DMS 273 (cell line): ENCODE data around the gene ATP13A3.

Experiments used
- DNase-seq: peaks from one replicate; lab custom pipeline; 2025; ENCODE audit not compliant: unreplicated experiment; lab: John Stamatoyannopoulos, UW

Gene ATP13A3

DNA sequence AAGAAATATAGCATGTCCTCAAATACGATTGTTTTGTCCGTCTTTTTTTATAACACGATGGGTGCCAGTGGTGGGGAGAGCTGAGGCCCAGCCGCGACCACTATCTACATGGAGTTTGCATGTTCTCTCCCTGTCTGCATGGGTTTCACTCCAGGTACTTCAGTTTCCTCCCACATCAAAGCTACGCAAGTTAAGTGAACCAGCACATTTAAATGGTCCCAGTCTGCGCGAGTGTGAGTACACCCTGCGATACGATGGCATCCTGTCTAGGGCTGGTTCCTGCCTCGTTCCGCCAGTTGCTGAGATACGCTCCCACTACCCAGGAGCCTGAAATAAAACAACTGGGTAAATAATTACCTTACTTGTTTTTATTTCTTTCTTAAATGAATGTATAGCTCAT lies 40.6 kb downstream of the ATP13A3 start:
- no peak for DNase-seq

DNA sequence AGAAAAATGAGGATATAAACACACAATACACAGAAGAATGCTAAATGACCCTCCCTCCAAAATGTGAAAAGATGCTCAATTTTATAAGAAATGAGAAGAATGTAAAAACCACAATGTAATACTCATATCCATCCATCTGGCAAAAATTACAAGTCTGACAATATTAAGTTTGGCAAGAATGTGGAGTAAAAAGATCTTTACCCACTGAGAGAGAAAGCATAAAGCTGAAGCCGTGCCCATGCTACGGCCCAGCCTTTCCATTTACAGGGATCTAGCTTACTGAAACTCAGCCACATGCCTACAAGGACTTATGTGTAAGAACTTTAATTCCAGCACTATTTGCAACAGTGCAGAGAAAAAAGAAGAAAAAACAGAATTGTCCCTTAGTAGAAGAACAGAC lies 42.9 kb downstream of the ATP13A3 start:
- DNase-seq, result no peak

DNA sequence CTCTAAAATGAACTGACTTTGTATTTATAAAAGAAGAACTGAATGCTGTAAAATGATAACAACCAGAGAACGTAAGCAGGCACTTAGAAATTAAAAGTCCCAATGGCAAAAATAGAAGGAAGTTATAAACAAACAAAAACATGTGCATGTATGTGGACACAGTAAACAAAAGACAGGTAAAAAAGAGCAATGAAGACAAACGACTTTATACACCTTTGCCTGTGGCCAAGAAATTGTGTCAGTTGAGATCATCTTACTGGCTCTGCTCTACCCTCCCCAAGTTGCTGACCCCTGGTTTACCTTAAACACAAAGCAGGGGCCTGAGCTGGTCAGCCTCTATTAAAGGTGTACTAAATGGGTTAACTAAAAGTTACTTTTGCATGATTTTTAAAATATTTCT lies 46.0 kb downstream of the ATP13A3 start:
- no peak for DNase-seq

DNA sequence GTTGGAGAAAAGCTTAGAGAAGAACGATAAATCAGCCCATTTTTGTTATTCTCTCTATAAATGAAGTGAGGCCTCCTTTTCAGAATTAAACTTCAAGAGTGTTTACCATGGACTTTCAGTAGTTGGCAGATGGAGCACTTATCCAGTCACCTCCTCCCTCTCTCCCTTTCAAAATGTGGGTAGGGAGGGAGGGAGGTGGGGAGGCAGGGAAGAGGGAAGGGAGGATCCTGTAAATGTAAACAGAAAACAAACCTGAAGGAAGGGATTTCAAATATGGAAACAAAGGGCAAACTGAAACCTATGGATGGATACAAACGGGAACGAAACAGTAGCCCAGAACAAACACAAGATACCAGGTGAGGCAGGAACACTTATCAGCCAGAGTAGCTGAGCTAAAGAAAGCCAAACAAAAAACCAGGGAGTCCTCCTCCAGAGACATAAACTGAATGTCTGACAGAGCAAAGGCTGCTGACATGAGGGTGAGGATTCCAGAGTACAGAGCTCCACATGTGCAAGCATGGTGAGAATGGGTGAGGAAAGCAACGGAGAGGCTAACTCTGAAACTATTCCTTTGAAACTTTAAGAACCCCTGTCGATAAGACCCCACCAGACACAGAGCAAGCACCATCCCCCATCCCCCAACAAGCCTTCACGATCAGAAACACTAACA lies 46.8 kb downstream of the ATP13A3 start:
- peak; percentile 22 for DNase-seq

GRCh38 chr3:194434503-194434902 lies 52.3 kb downstream of the ATP13A3 start:
- DNase-seq, result no peak

DNA sequence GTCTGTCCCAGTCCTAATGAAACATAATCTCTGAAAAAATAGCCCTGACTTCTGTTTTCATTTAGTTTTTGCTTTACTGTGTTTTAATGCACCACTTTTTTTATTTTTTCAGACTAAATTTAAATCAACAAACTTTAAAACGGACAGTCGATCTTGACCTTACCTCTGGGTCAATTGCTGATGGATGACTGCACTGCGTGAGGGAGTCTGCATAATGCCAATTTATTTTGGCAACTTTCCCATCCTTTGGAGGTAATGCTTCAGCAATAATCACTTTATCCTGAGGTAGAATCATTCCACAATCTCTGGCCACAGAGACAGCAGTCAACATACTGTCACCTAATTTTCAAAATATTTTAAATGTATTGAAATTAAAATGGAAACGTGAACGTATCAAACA lies 55.2 kb downstream of the ATP13A3 start:
- no peak for DNase-seq

- DNase-seq, result no peak
Observed at GRCh38 chr3:194425399-194425798, 61.4 kb downstream of the ATP13A3 start.

GRCh38 chr3:194424953-194425352 lies 61.8 kb downstream of the ATP13A3 start:
- DNase-seq, result no peak

- no peak for DNase-seq
Observed at GRCh38 chr3:194424373-194424772, 62.4 kb downstream of the ATP13A3 start.

DNA sequence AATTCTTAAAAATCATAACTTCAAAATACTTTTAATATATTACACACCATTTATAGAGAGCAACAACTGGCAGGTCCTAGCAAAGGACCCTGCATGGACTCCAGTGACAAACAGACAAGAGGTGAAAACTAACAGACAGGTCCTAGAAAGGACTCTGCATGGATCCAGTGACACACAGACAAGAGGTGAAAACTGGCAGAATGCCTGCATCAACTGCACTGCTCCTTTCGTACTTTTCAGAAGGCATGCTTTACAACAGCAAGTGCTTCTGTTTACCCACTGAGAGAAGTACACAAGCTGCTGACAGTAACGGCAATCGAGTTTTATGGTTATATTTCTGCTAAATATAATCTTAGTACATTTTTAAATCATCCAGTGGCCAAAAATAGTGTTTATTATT lies 63.5 kb downstream of the ATP13A3 start:
- DNase-seq, result no peak

- no peak for DNase-seq
Observed at GRCh38 chr3:194422188-194422587, 64.6 kb downstream of the ATP13A3 start.

DNA sequence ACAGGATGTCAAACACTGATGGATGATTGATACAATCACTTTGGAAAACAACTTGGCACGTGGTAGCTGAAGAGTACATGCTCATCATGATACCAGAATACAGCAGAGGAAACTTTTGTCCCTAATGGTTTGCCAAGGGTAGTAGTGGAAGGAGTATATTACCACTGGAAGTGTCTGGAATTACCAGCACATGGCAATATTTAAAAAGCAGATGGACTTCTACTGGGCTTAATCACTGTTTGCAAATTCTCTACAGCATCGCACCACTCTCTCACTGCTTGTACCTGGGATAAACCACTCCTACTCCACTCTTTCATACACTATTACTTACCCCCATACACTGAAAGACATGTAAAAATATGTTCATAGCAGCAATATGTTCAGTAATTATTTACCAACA lies 68.1 kb downstream of the ATP13A3 start:
- DNase-seq, result no peak

DNA sequence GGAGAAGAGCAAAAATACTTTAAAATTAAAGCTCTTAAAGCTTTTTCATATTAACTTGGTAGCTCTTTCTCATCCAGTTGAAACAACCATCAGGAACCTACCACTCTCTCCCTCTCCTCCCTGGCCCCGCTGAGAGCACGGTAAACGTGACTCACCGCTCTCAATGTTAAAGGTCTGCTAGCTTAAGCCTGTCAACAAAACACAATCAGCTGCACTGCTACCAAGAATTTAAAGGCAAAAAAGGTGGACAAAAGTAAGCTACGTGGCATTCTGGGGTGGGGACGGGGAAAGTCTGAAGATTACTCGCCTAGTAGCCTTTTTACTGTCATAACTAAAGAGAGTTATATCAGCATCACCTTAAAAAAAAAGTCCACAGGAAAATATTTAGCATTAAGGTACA lies 79.4 kb downstream of the ATP13A3 start:
- no peak for DNase-seq

DNA sequence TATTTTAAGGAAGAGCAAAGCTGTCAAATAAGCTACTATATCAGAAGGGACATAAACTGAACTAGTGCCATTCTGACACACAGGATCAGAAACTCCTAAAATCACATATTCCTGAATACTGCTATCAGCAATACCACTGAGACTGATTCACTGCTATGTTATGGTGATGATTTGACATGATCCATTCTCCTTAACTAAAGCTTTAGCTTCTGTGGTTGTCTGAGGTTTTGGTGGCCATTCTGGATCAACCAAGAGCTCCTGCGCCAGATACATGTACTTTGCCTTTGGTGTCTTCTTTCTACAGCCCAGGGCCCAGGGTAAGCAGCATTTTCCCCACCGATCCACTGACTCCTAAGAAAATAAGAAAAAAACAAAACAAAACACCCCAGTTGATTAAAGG lies 81.0 kb downstream of the ATP13A3 start:
- DNase-seq, result no peak

GRCh38 chr3:194404365-194405140 lies 82.2 kb downstream of the ATP13A3 start:
- peak; percentile 80 for DNase-seq

GRCh38 chr3:194401868-194402329 lies 84.9 kb downstream of the ATP13A3 start:
- no peak for DNase-seq

- DNase-seq, result no peak
Observed at GRCh38 chr3:194401346-194401745, 85.5 kb downstream of the ATP13A3 start.

GRCh38 chr3:194399874-194400411 lies 86.9 kb downstream of the ATP13A3 start:
- DNase-seq, result no peak

DNA sequence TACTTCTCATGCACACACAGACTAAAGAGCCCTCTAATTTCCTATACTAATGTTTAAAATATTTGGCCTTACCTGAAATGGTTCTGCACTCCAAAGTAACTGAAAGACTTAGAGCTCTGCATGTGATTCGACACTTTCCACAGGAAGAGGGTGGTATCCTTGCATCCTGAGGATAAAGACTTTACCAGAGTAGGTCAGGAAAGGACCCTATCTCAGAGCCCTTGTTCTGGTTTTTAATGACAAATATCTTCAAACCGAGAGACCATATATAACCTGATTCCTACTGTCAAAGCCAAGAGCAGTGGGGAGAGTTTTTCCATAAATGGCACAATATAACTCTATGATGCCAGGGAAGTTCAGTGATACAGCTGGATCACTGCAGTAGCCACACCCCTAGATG lies 87.6 kb downstream of the ATP13A3 start, which contains the start of gene GP5:
GP5 (minus strand) TSS at position 101 of the 400 bp plus-strand sequence. CDS start 984 bp downstream, outside the sequence.
- no peak for DNase-seq

DNA sequence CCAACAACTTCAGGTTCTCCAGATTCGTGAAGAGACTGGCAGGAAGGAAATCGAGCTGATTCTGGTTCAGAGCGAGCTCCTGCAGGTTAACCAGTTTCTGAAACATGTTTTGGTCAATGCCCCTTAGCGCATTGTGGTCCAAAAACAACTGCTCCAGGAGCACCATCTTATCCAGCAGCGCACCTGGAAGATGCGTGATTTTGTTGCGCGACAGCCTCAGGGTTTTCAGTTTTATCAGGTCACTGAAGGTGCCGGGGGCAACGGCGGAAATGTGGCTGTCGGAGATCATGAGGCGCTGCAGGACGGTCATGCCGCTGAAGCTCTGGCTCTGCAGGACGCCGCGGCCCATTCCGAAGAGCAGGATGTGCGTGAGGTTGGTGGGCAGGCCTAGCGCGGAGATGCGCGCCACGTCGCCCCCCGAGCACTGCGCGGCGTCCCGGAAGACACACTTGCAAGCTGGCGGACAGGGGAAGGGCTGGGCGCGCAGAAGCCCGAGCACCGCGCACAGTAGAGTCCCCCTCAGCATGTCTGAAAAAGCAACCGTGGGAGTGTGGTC lies 89.0 kb downstream of the ATP13A3 start:
- no peak for DNase-seq

GRCh38 chr3:194396859-194397756 lies 89.7 kb downstream of the ATP13A3 start:
- peak; percentile 59 for DNase-seq
